MM.1S (cell line): ENCODE results near the gene SPACA6.

Source experiments
- DNase-seq: peaks from one replicate; pipeline ENCODE4 v3.0.0-alpha.2; 2015
- H2AFZ ChIP-seq: fragments of 300-600 bp; sonication (generic); 2 replicates; pipeline ENCODE4 v1.6.0; 2016; ENCODE audit warnings: antibody characterized with exemption, low read length
- H3F3A ChIP-seq: fragments of 300-600 bp; sonication (generic); 2 replicates; pipeline ENCODE4 v1.6.1; 2016; ENCODE audit warnings: mild to moderate bottlenecking, antibody characterized with exemption, low read length, moderate library complexity, mixed read lengths; ENCODE audit not compliant: insufficient read depth
- H3K27ac ChIP-seq: fragments of 300-600 bp; sonication (generic); 2 replicates; pipeline ENCODE4 v1.5.1; 2016; ENCODE audit warnings: mild to moderate bottlenecking, low read length
- H3K27me3 ChIP-seq: fragments of 300-600 bp; sonication (generic); replicated peaks from 2 replicates; pipeline ENCODE4 v1.6.0; 2016; ENCODE audit warnings: low read length; ENCODE audit not compliant: insufficient read depth
- H3K36me3 ChIP-seq: fragments of 300-600 bp; sonication (generic); replicated peaks from 2 replicates; pipeline ENCODE4 v1.6.1; 2016; ENCODE audit warnings: mild to moderate bottlenecking, low read length, mixed read lengths; ENCODE audit not compliant: insufficient read depth
- H3K4me1 ChIP-seq: fragments of 300-600 bp; sonication (generic); 2 replicates; pipeline ENCODE4 v1.6.1; 2016; ENCODE audit warnings: low read length, mixed read lengths
- H3K4me2 ChIP-seq: fragments of 300-600 bp; sonication (generic); 2 replicates; pipeline ENCODE4 v1.6.0; 2016; ENCODE audit warnings: low read depth, low read length
- H3K4me3 ChIP-seq: fragments of 300-600 bp; sonication (generic); 2 replicates; pipeline ENCODE4 v1.5.1; 2016; ENCODE audit warnings: low read length, mixed read lengths
- H3K79me2 ChIP-seq: fragments of 300-600 bp; sonication (generic); 2 replicates; pipeline ENCODE4 v1.6.1; 2016; ENCODE audit warnings: mixed run types, low read length, mixed read lengths
- H3K9ac ChIP-seq: fragments of 300-600 bp; sonication (generic); 2 replicates; pipeline ENCODE4 v1.6.1; 2016; ENCODE audit warnings: low read length, mixed read lengths
- H3K9me2 ChIP-seq: fragments of 300-600 bp; sonication (generic); replicated peaks from 2 replicates; pipeline ENCODE4 v1.6.1; 2016; ENCODE audit warnings: mild to moderate bottlenecking, low read length, mixed read lengths; ENCODE audit not compliant: insufficient read depth
- H3K9me3 ChIP-seq: fragments of 300-600 bp; sonication (generic); replicated peaks from 2 replicates; pipeline ENCODE4 v1.6.1; 2016; ENCODE audit warnings: mild to moderate bottlenecking, low read length, mixed read lengths; ENCODE audit not compliant: insufficient read depth
- H4K20me1 ChIP-seq: fragments of 300-600 bp; sonication (generic); 2 replicates; pipeline ENCODE4 v1.6.1; 2016; ENCODE audit warnings: mild to moderate bottlenecking, low read length, moderate library complexity, mixed read lengths; ENCODE audit not compliant: insufficient read depth
- CTCF ChIP-seq: fragments of 300-600 bp; sonication (generic); IDR thresholded peaks from 2 replicates; pipeline ENCODE4 v1.5.1; 2016; ENCODE audit warnings: antibody characterized with exemption, low read length, mixed read lengths
- EZH2 ChIP-seq: fragments of 300-600 bp; sonication (generic); optimal IDR thresholded peaks from 2 replicates; pipeline ENCODE3; 2017; ENCODE audit warnings: low read depth, mild to moderate bottlenecking, antibody characterized with exemption, low read length, mixed read lengths
- EZH2phosphoT487 ChIP-seq: fragments of 300-600 bp; sonication (generic); IDR thresholded peaks from 2 replicates; pipeline ENCODE4 v1.6.1; 2018; ENCODE audit warnings: antibody characterized with exemption, low read length

Gene SPACA6

GRCh38 chr19:51654783-51655182 lies 38.3 kb upstream of the SPACA6 start:
- TF ChIP-seq EZH2 (no peak), CTCF (no peak), EZH2phosphoT487 (no peak)
- Histone ChIP-seq H3K4me1 (no peaks in the 10 kb centered on the region), H3K4me3 (no peak overlapping the region), H3K36me3 (no peaks in the 10 kb centered on the region), H3K9ac (no peak overlapping the region), H3K27me3 (no peaks in the 10 kb centered on the region), H3K27ac (no peak overlapping the region), H3K9me2 (no peaks in the 10 kb centered on the region), H3K79me2 (no peaks in the 10 kb centered on the region), H3F3A (no peaks in the 10 kb centered on the region), H3K9me3 (no peaks in the 10 kb centered on the region), H2AFZ (no peak overlapping the region), H3K4me2 (no peak overlapping the region), H4K20me1 (no peaks in the 10 kb centered on the region)
- no peak for DNase-seq

- Histone ChIP-seq H3K4me2 (no peak overlapping the region), H3K9me3 (no peaks in the 10 kb centered on the region), H3F3A (no peaks in the 10 kb centered on the region), H3K9me2 (no peaks in the 10 kb centered on the region), H3K4me3 (no peak overlapping the region), H3K79me2 (no peaks in the 10 kb centered on the region), H2AFZ (no peak overlapping the region), H3K4me1 (no peaks in the 10 kb centered on the region), H3K36me3 (no peaks in the 10 kb centered on the region), H3K27ac (no peak overlapping the region), H3K27me3 (no peaks in the 10 kb centered on the region), H3K9ac (no peak overlapping the region), H4K20me1 (no peaks in the 10 kb centered on the region)
- TF ChIP-seq EZH2 = no peak
- TF ChIP-seq CTCF = peak; percentile 28
- peak; percentile 26 for DNase-seq
Measured at GRCh38 chr19:51660975-51661600, 32.0 kb upstream of the SPACA6 start.

- no peak for DNase-seq
- no peak overlapping the region for H3K4me2 ChIP-seq
- no peak overlapping the region for H2AFZ ChIP-seq
- H3K9me3 ChIP-seq = no peaks in the 10 kb centered on the region
- H3K36me3 ChIP-seq = no peaks in the 10 kb centered on the region
- no peaks in the 10 kb centered on the region for H3K9me2 ChIP-seq
- H3K27me3 ChIP-seq = no peaks in the 10 kb centered on the region
- H4K20me1 ChIP-seq = no peaks in the 10 kb centered on the region
- no peak overlapping the region for H3K27ac ChIP-seq
- no peaks in the 10 kb centered on the region for H3K4me1 ChIP-seq
- H3K79me2 ChIP-seq = no peaks in the 10 kb centered on the region
- TF ChIP-seq EZH2phosphoT487 (no peak), EZH2 (no peak), CTCF (no peak)
- H3K4me3 ChIP-seq = no peak overlapping the region
- H3F3A ChIP-seq = no peaks in the 10 kb centered on the region
- H3K9ac ChIP-seq = no peak overlapping the region
Measured at GRCh38 chr19:51663650-51664049, 29.5 kb upstream of the SPACA6 start.
